ENCODE results near the gene DENND1C. TPM values are rescaled to one million over a fixed set of nuclear protein-coding genes. Genes with fewer than 3 reads are reported as not detected.
A peak's percentile ranks its signal among the peaks of the same experiment; 100 is the strongest.

Gene DENND1C
- total and polyA plus RNA-seq, 2 of the 8 experiments (the other 6 are each of a cell fraction or from before 2014, with no cell fraction given) = 3.6 to 4.0 TPM

GRCh38 chr19:6475321-6476108, 6.1 kb downstream of the DENND1C start:
- peak overlapping the region in 2 of 4 experiments; percentile 7 to 29; a peak in 2 of 7 replicates for H3K9ac ChIP-seq (replicated peaks in 1 of 4; ENCODE audit: extremely low read depth in 1 of 4, low read depth in 3 of 4, low read length in 3 of 4)
- peak overlapping the region; percentile 41 to 71 (median 61) for H3K4me3 ChIP-seq (ENCODE audit: extremely low read depth in 1 of 4, insufficient read depth in 2 of 4, low read depth in 3 of 4, low read length in 4 of 4)
- POLR2A ChIA-PET (ENCODE audit: partially characterized antibody) = interaction anchor here (1.0 to 1.6 kb wide), 8 partner anchors 9 to 114 kb away, joined by 3 to 9 read pairs (median 4); partner anchors contain the start of genes CRB3 and KHSRP
- no peak overlapping the region for H3K4ac ChIP-seq (replicated peaks; ENCODE audit: insufficient read length, low read depth, low read length)
- peak overlapping the region; percentile 44; the same call in 1 of the 2 replicates for H3K18ac ChIP-seq (ENCODE audit: extremely low read depth, low read length)
- no peak overlapping the region for H3K27ac ChIP-seq (ENCODE audit: low read depth, low read length)
- peak overlapping the region; percentile 85 to 99 for H3K4me2 ChIP-seq (ENCODE audit: insufficient read depth in 1 of 2, low read depth in 2 of 2, low read length in 2 of 2)
- H3K36me3 ChIP-seq (ENCODE audit: control insufficient read depth in 2 of 4, insufficient read depth in 4 of 4, low read length in 3 of 4) = no peaks in the 10 kb centered on the region
- H3K14ac ChIP-seq (ENCODE audit: insufficient read length) = no peak overlapping the region
- CTCF ChIA-PET (ENCODE audit: partially characterized antibody) = interaction anchor here (0.7 to 1.7 kb wide), 5 partner anchors 13 to 256 kb away, joined by 3 to 6 read pairs (median 5); partner anchors contain the start of genes SLC25A23 and TUBB4A
- H3K79me2 ChIP-seq (ENCODE audit: control insufficient read depth in 1 of 2, insufficient read depth in 2 of 2, low read length in 2 of 2) = no peaks in the 10 kb centered on the region
- peak overlapping the region; percentile 38 for H4K91ac ChIP-seq (replicated peaks; ENCODE audit: insufficient read length, low read length)
- 0 out of 2 replicates have a peak overlapping the region, but pooled peaks have one; percentile 18 for H2BK5ac ChIP-seq (ENCODE audit: low read depth, low read length)
- H2BK12ac ChIP-seq (ENCODE audit: low read depth, low read length) = peak overlapping the region; percentile 92; the same call in 1 of the 2 replicates
- H3K23ac ChIP-seq (ENCODE audit: insufficient read length) = no peak overlapping the region
- peaks cover 0 to 12% (median 4%) of the 10 kb centered on the region in 4 experiments; a peak in 5 of 7 replicates for H3K4me1 ChIP-seq (replicated peaks in 1 of 4; ENCODE audit: control insufficient read depth in 3 of 4, insufficient read depth in 4 of 4, low read length in 3 of 4)
- H4K5ac ChIP-seq (ENCODE audit: insufficient read length, low read depth, low read length) = no peak overlapping the region
- DNase-seq (ENCODE audit: low read depth in 1 of 2, low spot score in 2 of 2) = peak in 1 of 2 experiments; percentile 82
- H2BK20ac ChIP-seq (ENCODE audit: low read length) = no peak overlapping the region
- peak overlapping the region; percentile 96 for H2AFZ ChIP-seq (ENCODE audit: low read length)
- peaks cover 0 to 16% (median 9%) of the 10 kb centered on the region in 4 experiments; a peak in 6 of 7 replicates for H3K27me3 ChIP-seq (replicated peaks in 1 of 4; ENCODE audit: control insufficient read depth in 3 of 4, extremely low read depth in 1 of 4, insufficient read depth in 3 of 4, low read length in 3 of 4)
- no peak overlapping the region for H3K56ac ChIP-seq (replicated peaks; ENCODE audit: insufficient read length, low read depth, low read length)
- H3K9me3 ChIP-seq (ENCODE audit: insufficient read depth in 2 of 2, low read depth in 1 of 2, low read length in 1 of 2) = no peaks in the 10 kb centered on the region
- no peak for FAIRE-seq
- no peak overlapping the region for H4K8ac ChIP-seq (ENCODE audit: extremely low read depth, insufficient read depth, low read length)
- H2BK120ac ChIP-seq (replicated peaks; ENCODE audit: low read depth, low read length) = no peak overlapping the region
- H2AK5ac ChIP-seq (ENCODE audit: low read depth, low read length) = no peak overlapping the region
- H3K23me2 ChIP-seq (ENCODE audit: low read depth, low read length) = peaks cover 16% of the 10 kb centered on the region
- peak overlapping the region; percentile 75; the same call in 1 of the 2 replicates for H2BK15ac ChIP-seq (ENCODE audit: low read length)
- no peaks in the 10 kb centered on the region for H3K79me1 ChIP-seq (ENCODE audit: low read depth, low read length)
- H4K20me1 ChIP-seq (replicated peaks in 1 of 2; ENCODE audit: control insufficient read depth in 1 of 2, insufficient read depth in 2 of 2, low read length in 2 of 2) = peaks cover 0 to 3% of the 10 kb centered on the region in 2 experiments
- 5% methylated on average over 42 of the region's 52 CpGs; no CpG with 5 or more reads in 1 of the 2 experiments for WGBS, 2 experiments (ENCODE audit: extremely low coverage in 1 of 2, insufficient coverage in 1 of 2, insufficient read length in 1 of 2, insufficient replicate concordance in 2 of 2, low coverage in 1 of 2, low lambda C conversion rate in 2 of 2, missing lambda C conversion rate in 1 of 2)
- TF ChIP-seq TAF1 (IDR thresholded peaks at IDR 0.05; ENCODE audit: low read depth, low read length) (peak; percentile 22; the same call in 1 of the 2 replicates), MAX (IDR thresholded peaks at IDR 0.05) (peak; percentile 67), SIN3A (conservative IDR thresholded peaks at IDR 0.05 in 1 of 2, IDR thresholded peaks at IDR 0.05 in 1 of 2; ENCODE audit: low read depth in 1 of 2, low read length in 2 of 2) (peak; percentile 34 to 55; a peak in 1 of 4 replicates), BCL11A (IDR thresholded peaks at IDR 0.05; ENCODE audit: low read depth in 2 of 2, low read length in 2 of 2) (no peak), CREB1 (IDR thresholded peaks at IDR 0.05) (peak; percentile 82), ASH2L (IDR thresholded peaks at IDR 0.05; ENCODE audit: low read length) (peak; percentile 71), KDM4A (IDR thresholded peaks at IDR 0.05; ENCODE audit: low read depth, low read length, severe bottlenecking) (peak; percentile 87), PHF8 (conservative IDR thresholded peaks at IDR 0.05; ENCODE audit: low read depth, low read length) (0 out of 2 replicates have a peak, but pooled peaks have one; percentile 23), POU5F1 (IDR thresholded peaks at IDR 0.05; ENCODE audit: low read depth, low read length) (no peak), KDM1A (IDR thresholded peaks at IDR 0.05; ENCODE audit: borderline replicate concordance, low read length) (no peak)
